Endothelial cell of umbilical vein (primary cell): ENCODE results near the gene KIF21B.

Experiments used
- MYC ChIP-seq: IDR thresholded peaks from one replicate; pipeline ENCODE4 v1.6.1; 2011; ENCODE audit warnings: mild to moderate bottlenecking, low read depth, low read length
- POLR2AphosphoS5 ChIP-seq: IDR thresholded peaks from 2 replicates; pipeline ENCODE4 v1.6.1; 2012; ENCODE audit warnings: low read depth, mild to moderate bottlenecking, control low read depth, low read length, moderate library complexity; ENCODE audit not compliant: insufficient read depth
- TF ChIP-seq, protein P1 (sequence below), 2 donors: IDR thresholded peaks; 1 replicate in 1 of 2; 2 replicates in 1 of 2; pipeline ENCODE4 v1.5.1; 2011; ENCODE audit warnings: low read length in 2 of 2, mild to moderate bottlenecking in 2 of 2, moderate library complexity in 2 of 2, control low read depth in 1 of 2, inconsistent platforms in 1 of 2, low read depth in 1 of 2; ENCODE audit not compliant: insufficient read depth in 1 of 2; ENCODE audit errors: extremely low read depth in 1 of 2

DNA sequence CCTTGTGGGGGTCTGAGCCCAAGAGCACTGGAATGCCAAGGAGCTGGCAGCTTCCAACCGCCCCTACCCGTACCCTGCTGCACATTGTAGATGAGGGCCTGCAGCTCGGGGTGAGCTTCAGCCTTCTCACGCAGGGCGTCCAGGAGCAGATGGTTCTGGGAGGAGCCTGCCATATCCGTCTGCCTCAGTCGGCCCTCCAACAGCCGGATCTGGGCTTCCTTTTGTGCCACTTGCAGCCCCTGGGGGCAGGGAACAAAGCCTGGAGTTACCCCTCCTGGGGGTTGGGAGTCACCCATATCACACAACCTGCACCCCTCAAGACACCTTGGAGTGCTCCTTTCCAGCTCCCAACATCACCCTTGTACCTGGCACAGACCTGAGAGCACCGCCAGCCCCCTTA is 34.8 kb downstream of the KIF21B start:
- TF ChIP-seq, protein P1, sequence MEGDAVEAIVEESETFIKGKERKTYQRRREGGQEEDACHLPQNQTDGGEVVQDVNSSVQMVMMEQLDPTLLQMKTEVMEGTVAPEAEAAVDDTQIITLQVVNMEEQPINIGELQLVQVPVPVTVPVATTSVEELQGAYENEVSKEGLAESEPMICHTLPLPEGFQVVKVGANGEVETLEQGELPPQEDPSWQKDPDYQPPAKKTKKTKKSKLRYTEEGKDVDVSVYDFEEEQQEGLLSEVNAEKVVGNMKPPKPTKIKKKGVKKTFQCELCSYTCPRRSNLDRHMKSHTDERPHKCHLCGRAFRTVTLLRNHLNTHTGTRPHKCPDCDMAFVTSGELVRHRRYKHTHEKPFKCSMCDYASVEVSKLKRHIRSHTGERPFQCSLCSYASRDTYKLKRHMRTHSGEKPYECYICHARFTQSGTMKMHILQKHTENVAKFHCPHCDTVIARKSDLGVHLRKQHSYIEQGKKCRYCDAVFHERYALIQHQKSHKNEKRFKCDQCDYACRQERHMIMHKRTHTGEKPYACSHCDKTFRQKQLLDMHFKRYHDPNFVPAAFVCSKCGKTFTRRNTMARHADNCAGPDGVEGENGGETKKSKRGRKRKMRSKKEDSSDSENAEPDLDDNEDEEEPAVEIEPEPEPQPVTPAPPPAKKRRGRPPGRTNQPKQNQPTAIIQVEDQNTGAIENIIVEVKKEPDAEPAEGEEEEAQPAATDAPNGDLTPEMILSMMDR (IDR thresholded peaks at IDR 0.05; ENCODE audit: extremely low read depth in 1 of 2, insufficient read depth in 1 of 2, low read depth in 1 of 2, low read length in 2 of 2) = no peak
- TF ChIP-seq MYC = no peak
- TF ChIP-seq POLR2AphosphoS5 = no peak
